Activated CD8-positive, alpha-beta T cell treated with anti-CD3 and anti-CD28 coated beads for 36 hours (primary cell): ENCODE data around the gene KRT6B. TPM values are rescaled to one million over a fixed set of nuclear protein-coding genes. Genes with fewer than 3 reads are reported as not detected.

ENCODE experiments used
- ATAC-seq: fragments of 200-7000 bp; cut with Tn5 transposase; one replicate; pipeline ENCODE4 v1.10.0; 2021; ENCODE audit warnings: mild to moderate bottlenecking, moderate library complexity
- CTCF ChIA-PET: fragments of 350-600 bp; sonication (Branson Sonifier 250); formaldehyde crosslinking; loops from one replicate; lab custom pipeline; 2021; ENCODE audit warnings: antibody characterized with exemption; lab: Charles Lee
- POLR2A ChIA-PET: fragments of 350-600 bp; sonication (Branson Sonifier 250); formaldehyde crosslinking; loops from one replicate; lab custom pipeline; 2021; ENCODE audit warnings: antibody characterized with exemption; lab: Charles Lee
- DNase-seq: peaks from one replicate; pipeline ENCODE4 v3.0.0-alpha.2; 2020
- H3K27ac Mint-ChIP-seq: one replicate; pipeline ENCODE4 v1.8.0; 2021; ENCODE audit warnings: mild to moderate bottlenecking, mixed read lengths
- H3K27me3 Mint-ChIP-seq: one replicate; pipeline ENCODE4 v1.8.0; 2021; ENCODE audit warnings: mixed read lengths
- H3K36me3 Mint-ChIP-seq: one replicate; pipeline ENCODE4 v1.8.0; 2021; ENCODE audit warnings: low read depth, mixed read lengths
- H3K4me1 Mint-ChIP-seq: one replicate; pipeline ENCODE4 v1.8.0; 2021; ENCODE audit warnings: low read depth, mixed read lengths
- H3K4me3 Mint-ChIP-seq: one replicate; pipeline ENCODE4 v1.8.0; 2021; ENCODE audit warnings: mild to moderate bottlenecking, moderate library complexity, mixed read lengths
- H3K9me3 Mint-ChIP-seq: one replicate; pipeline ENCODE4 v1.8.0; 2021; ENCODE audit warnings: mixed read lengths
- intact Hi-C: fragments of 100-400 bp; cut with micrococcal nuclease; formaldehyde crosslinking; loops from one replicate; pipeline ENCODE4 v1.10.0; 2022
- total RNA-seq, 2 experiments: library from RNA; stranded (reverse); gene quantifications; one replicate each; pipeline ENCODE4 v1.2.3, GENCODE V29; 2021
- TF ChIP-seq, protein P1 (sequence below): fragments of 200-600 bp; IDR thresholded peaks from one replicate; pipeline ENCODE4 v1.8.0; 2022; ENCODE audit warnings: antibody characterized with exemption, mild to moderate bottlenecking

The KRT6B gene
- total RNA-seq, 2 experiments from 2014 or later, result not detected

- TF ChIP-seq, protein P1, sequence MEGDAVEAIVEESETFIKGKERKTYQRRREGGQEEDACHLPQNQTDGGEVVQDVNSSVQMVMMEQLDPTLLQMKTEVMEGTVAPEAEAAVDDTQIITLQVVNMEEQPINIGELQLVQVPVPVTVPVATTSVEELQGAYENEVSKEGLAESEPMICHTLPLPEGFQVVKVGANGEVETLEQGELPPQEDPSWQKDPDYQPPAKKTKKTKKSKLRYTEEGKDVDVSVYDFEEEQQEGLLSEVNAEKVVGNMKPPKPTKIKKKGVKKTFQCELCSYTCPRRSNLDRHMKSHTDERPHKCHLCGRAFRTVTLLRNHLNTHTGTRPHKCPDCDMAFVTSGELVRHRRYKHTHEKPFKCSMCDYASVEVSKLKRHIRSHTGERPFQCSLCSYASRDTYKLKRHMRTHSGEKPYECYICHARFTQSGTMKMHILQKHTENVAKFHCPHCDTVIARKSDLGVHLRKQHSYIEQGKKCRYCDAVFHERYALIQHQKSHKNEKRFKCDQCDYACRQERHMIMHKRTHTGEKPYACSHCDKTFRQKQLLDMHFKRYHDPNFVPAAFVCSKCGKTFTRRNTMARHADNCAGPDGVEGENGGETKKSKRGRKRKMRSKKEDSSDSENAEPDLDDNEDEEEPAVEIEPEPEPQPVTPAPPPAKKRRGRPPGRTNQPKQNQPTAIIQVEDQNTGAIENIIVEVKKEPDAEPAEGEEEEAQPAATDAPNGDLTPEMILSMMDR, result no peak
- Mint-ChIP-seq H3K9me3 (no peaks in the 10 kb centered on the region), H3K27ac (no peak overlapping the region), H3K4me1 (no peaks in the 10 kb centered on the region), H3K27me3 (peaks cover 5% of the 10 kb centered on the region), H3K36me3 (no peaks in the 10 kb centered on the region), H3K4me3 (no peak overlapping the region)
- no peak for DNase-seq
- no peak for ATAC-seq
- ChIA-PET CTCF (no interaction called here), POLR2A (no interaction called here)
- intact Hi-C loops, result no loop called here
Measured at GRCh38 chr12:52434760-52435530, 17.0 kb downstream of the KRT6B start.

GRCh38 chr12:52434081-52434733 lies 17.7 kb downstream of the KRT6B start, which contains the start of gene KRT75:
Gene KRT75 (minus strand): TSS chr12:52434371. CDS start chr12:52434304, 67 bp downstream.
- no peak for DNase-seq
- no peak within 1 kb of the TSS for H3K27ac Mint-ChIP-seq
- H3K9me3 Mint-ChIP-seq, result no peaks in the 10 kb centered on the region
- no peaks in the 10 kb centered on the region for H3K36me3 Mint-ChIP-seq
- no peaks in the 10 kb centered on the region for H3K4me1 Mint-ChIP-seq
- TF ChIP-seq, protein P1, result no peak
- intact Hi-C loops, result no loop called here
- no peak within 1 kb of the TSS for H3K4me3 Mint-ChIP-seq
- ATAC-seq, result no peak
- POLR2A ChIA-PET, result no interaction called here
- H3K27me3 Mint-ChIP-seq, result peaks cover 5% of the 10 kb centered on the region
- CTCF ChIA-PET, result interaction anchor here (0.7 kb wide), 1 partner anchor 54 kb away, joined by 4 read pairs; no protein-coding TSS in a partner anchor

DNA sequence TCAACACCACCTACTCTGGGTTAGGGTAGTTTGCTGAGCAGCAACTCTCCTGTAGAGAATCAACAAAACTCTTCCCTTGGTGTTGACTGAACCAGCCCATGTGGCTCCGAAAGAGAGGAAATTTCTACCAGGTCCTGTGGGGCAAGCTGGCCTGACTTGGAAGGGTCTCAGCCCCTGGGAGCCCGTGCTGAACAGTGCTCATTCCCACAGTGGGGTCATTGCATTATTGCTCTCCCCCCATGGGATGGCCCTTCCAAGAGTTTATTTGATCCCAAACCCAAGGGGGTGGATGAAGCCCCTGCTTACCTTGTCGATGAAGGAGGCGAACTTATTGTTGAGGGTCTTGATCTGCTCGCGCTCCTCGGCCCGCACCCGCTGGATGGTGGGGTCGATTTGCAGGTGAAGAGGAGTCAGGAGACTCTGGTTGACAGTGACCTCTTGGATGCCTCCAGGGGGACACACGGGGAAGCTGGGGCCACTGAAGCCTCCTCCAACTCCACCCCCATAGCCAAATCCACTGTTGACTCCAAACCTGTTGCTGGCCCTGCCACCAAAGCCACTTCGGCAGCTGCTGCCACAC lies 18.4 kb downstream of the KRT6B start:
- H3K27ac Mint-ChIP-seq, result no peak overlapping the region
- no peaks in the 10 kb centered on the region for H3K4me1 Mint-ChIP-seq
- intact Hi-C loops, result no loop called here
- H3K27me3 Mint-ChIP-seq, result peaks cover 5% of the 10 kb centered on the region
- no peaks in the 10 kb centered on the region for H3K36me3 Mint-ChIP-seq
- ATAC-seq (no peak), DNase-seq (no peak)
- H3K9me3 Mint-ChIP-seq, result no peaks in the 10 kb centered on the region
- H3K4me3 Mint-ChIP-seq, result no peak overlapping the region
- TF ChIP-seq, protein P1, result no peak
- ChIA-PET CTCF (interaction anchor here (0.7 kb wide), 1 partner anchor 53 kb away, joined by 4 read pairs; no protein-coding TSS in a partner anchor), POLR2A (interaction anchor here (0.6 kb wide), 1 partner anchor 368 kb away, joined by 3 read pairs; no protein-coding TSS in a partner anchor)

- Mint-ChIP-seq H3K4me1 (no peaks in the 10 kb centered on the region), H3K9me3 (no peaks in the 10 kb centered on the region), H3K4me3 (no peak overlapping the region), H3K27ac (no peak overlapping the region), H3K27me3 (peaks cover 5% of the 10 kb centered on the region), H3K36me3 (no peaks in the 10 kb centered on the region)
- ChIA-PET POLR2A (no interaction called here), CTCF (no interaction called here)
- TF ChIP-seq, protein P1, result no peak
- intact Hi-C loops, result no loop called here
- no peak for DNase-seq
- no peak for ATAC-seq
Measured at GRCh38 chr12:52432559-52433207, 19.3 kb downstream of the KRT6B start.
